ENCODE data around the gene CALB2. TPM values are rescaled to one million over a fixed set of nuclear protein-coding genes. Genes with fewer than 3 reads are reported as not detected.

Gene CALB2
- total and polyA plus RNA-seq, 2 of the 13 experiments (the other 11 are each of a cell fraction or from before 2014, with no cell fraction given) = 0.37 to 0.40 TPM

GRCh38 chr16:71367241-71367976, 8.9 kb downstream of the CALB2 start (continued):
- no peak for TF ChIP-seq YEATS2 (CRISPR knock-in tag; IDR thresholded peaks at IDR 0.05; ENCODE audit: borderline replicate concordance)
- TF ChIP-seq SAFB2 (CRISPR knock-in tag; IDR thresholded peaks at IDR 0.05; ENCODE audit: borderline replicate concordance, low read depth) = 0 out of 2 replicates have a peak, but pooled peaks have one; percentile 32
- TF ChIP-seq, protein P1, sequence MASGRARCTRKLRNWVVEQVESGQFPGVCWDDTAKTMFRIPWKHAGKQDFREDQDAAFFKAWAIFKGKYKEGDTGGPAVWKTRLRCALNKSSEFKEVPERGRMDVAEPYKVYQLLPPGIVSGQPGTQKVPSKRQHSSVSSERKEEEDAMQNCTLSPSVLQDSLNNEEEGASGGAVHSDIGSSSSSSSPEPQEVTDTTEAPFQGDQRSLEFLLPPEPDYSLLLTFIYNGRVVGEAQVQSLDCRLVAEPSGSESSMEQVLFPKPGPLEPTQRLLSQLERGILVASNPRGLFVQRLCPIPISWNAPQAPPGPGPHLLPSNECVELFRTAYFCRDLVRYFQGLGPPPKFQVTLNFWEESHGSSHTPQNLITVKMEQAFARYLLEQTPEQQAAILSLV (CRISPR knock-in tag; IDR thresholded peaks at IDR 0.05; ENCODE audit: borderline replicate concordance) = 0 out of 2 replicates have a peak, but pooled peaks have one; percentile 37
- TF ChIP-seq TRAFD1 (CRISPR knock-in tag; IDR thresholded peaks at IDR 0.05; ENCODE audit: borderline replicate concordance) = peak; percentile 71; the same call in 1 of the 2 replicates
- TF ChIP-seq RFX1 (IDR thresholded peaks at IDR 0.05) = peak; percentile 74

DNA sequence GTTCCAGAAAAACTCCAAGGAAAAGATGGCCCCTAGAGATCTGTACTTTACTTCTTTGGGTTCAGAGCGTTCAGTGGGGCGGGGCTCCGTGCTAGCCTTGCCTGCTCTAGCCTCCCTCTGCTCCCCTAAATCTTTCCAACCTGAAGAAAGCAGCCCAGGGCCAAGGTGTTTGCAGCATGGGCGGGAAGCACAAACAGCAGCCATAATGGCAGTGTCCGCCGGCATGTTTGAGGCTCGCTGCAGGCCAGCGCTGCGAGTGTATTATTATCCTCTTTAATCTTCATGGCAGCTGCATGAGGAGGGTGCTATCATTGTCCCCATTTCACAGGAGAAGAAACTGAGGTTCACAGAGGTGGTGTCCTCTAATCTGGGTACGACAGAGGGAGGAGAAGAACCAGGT, 10.4 kb downstream of the CALB2 start:
- Histone ChIP-seq H3K4me1 (ENCODE audit: insufficient read depth, low read length) (no peaks in the 10 kb centered on the region), H3K36me3 (replicated peaks in 1 of 2; ENCODE audit: control insufficient read depth in 1 of 2, insufficient read depth in 2 of 2, low read length in 2 of 2) (no peaks in the 10 kb centered on the region), H3K4me3 (replicated peaks in 1 of 3; ENCODE audit: insufficient read depth in 1 of 3, low read depth in 2 of 3, low read length in 3 of 3) (no peak overlapping the region), H3K27me3 (ENCODE audit: control insufficient read depth in 1 of 2, insufficient read depth in 2 of 2, low read length in 2 of 2) (peaks cover 8 to 72% of the 10 kb centered on the region in 2 experiments), H2AFZ (ENCODE audit: low read length) (no peak overlapping the region), H3K9me3 (ENCODE audit: low read length) (no peaks in the 10 kb centered on the region), H3K9ac (ENCODE audit: insufficient read depth, low read depth, low read length) (no peak overlapping the region), H4K20me1 (ENCODE audit: insufficient read depth, low read length) (no peaks in the 10 kb centered on the region), H3K4me2 (ENCODE audit: low read depth, low read length) (no peak overlapping the region), H3K79me2 (ENCODE audit: insufficient read depth, low read length) (no peaks in the 10 kb centered on the region), H3K27ac (ENCODE audit: extremely low read length, insufficient read depth, low read length) (no peak overlapping the region)
- intact Hi-C loops (cut with micrococcal nuclease; ENCODE audit: unreplicated experiment) = no loop called here
- POLR2A ChIA-PET = no interaction called here
- TF ChIP-seq, protein P2, sequence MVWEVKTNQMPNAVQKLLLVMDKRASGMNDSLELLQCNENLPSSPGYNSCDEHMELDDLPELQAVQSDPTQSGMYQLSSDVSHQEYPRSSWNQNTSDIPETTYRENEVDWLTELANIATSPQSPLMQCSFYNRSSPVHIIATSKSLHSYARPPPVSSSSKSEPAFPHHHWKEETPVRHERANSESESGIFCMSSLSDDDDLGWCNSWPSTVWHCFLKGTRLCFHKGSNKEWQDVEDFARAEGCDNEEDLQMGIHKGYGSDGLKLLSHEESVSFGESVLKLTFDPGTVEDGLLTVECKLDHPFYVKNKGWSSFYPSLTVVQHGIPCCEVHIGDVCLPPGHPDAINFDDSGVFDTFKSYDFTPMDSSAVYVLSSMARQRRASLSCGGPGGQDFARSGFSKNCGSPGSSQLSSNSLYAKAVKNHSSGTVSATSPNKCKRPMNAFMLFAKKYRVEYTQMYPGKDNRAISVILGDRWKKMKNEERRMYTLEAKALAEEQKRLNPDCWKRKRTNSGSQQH (CRISPR knock-in tag; IDR thresholded peaks at IDR 0.05; ENCODE audit: low read depth) = no peak
- TF ChIP-seq ZNF629 (CRISPR knock-in tag; conservative IDR thresholded peaks at IDR 0.05) = 0 out of 2 replicates have a peak, but pooled peaks have one; percentile 31
- CTCF ChIA-PET (ENCODE audit: low intra/inter-chr PET ratio, low total read pairs) = no interaction called here
- BruUV-seq (replicated peaks) = no TSS peak
- DNase-seq (ENCODE audit: low spot score) = no peak
- in situ Hi-C loops (cut with HindIII; ENCODE audit: extremely low pct_ligation_motif_present, low pct_unique_long_range_greater_than_20kb) = no loop called here
- WGBS (ENCODE audit: low lambda C conversion rate) = 12% methylated on average over 10 of the region's 10 CpGs
- no peak for ATAC-seq
- FAIRE-seq = no peak
